HUDEP-2 (cell line): ENCODE measurements around the gene FARP1.

ENCODE experiments used
- DNase-seq, 76 experiments: peaks; one replicate each; lab custom pipeline; 2025; ENCODE audit not compliant: unreplicated experiment in 76 of 76; lab: John Stamatoyannopoulos, UW

The FARP1 gene

GRCh38 chr13:98173431-98174152 is 30.7 kb downstream of the FARP1 start:
- DNase-seq, result no peak

DNA sequence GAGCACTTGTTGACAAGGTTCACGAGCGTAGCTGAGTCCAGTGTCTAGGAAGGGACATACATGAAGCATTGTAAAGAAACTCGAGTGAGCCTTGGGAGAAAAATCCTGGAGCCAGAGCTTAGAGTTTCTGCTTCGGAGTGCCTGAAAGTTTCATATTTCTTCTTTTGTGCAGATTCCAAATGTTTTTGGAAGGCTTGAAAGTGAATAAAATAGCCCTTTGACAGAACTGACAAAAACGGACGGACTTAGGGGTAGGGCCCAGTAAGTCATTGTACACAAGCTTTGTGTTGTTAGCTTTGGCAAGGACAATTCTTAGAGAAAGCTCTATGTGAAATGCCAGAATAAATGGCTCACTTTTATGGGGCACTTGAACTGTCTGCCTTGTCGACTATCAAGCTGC is 31.4 kb downstream of the FARP1 start:
- no peak for DNase-seq

DNA sequence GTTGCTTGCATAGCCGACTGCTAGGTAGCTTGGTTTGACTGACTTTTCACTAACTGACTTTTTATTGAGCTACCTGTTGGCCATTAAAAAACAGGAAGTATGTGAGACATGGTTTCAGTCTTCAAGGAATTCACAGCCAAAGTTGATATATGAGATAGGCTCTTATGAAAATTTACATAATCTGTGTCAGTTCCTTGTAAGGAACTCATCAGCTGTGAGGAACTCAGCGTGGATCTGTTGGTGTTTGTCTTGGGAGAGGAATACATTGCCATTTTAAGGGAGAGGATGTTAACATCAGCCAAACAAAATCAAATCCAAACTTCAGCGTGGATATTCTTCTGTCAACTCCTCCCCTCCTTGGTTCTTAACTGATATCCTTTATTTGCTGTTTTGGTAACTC is 32.1 kb downstream of the FARP1 start:
- DNase-seq, result no peak

- DNase-seq, result no peak
Observed at GRCh38 chr13:98175823-98176222, 32.9 kb downstream of the FARP1 start.

GRCh38 chr13:98176777-98177608 is 34.1 kb downstream of the FARP1 start, which contains the start of gene RNF113B:
Gene RNF113B, minus strand, starts transcription at chr13:98177269. Its CDS starts 33 bp downstream, at chr13:98177236.
- no peak for DNase-seq

DNA sequence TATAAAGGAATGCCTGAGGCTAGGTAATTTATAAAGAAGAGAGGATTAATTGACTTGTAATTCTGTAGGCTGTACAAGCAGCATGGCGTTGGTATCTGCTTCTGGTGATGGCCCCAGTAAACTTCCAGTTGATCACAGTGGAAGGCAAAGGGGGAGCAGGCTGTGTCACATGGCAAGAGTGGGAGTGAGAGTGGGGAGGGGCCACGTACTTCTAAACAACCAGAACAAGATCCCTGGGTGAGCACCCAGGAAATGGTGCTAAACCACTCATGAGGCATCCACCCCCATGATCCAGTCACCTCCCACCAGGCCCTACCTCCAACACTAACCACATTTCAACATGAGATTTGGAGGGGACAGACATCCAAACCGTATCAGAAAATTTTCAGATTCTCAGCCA is 37.2 kb downstream of the FARP1 start:
- DNase-seq, result no peak

DNA sequence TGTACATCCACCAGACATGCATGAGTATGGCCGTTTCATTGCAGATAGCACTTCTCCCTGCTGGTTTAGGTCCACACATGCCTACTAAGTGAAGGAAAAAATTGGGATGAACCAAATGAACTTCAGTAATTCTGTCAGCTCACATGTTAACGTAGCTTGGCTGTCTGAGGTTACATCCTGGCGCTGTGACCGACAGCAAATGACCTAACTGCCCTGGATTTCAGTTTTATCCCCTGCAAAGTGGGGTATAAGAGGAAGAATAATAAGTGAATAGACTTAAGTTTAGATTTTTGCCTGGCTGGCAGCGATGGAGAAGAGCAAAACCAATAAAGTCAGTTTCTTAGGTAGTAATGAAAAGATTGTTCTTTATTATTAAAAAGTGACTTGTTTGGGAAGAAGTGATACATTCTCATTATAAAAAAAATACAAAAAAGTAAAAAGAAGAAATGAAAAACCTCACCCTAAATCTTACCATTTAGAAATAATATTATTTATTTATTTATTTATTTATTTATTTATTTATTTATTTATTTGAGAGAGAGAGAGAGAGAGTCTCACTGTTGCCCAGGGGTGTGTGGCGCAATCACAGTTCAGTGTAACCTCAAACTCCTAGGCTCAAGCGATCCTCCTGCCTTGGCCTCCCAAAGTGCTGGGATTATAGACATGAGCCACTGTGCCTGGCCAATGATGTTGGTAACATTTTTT is 38.4 kb downstream of the FARP1 start:
- DNase-seq, result no peak

DNA sequence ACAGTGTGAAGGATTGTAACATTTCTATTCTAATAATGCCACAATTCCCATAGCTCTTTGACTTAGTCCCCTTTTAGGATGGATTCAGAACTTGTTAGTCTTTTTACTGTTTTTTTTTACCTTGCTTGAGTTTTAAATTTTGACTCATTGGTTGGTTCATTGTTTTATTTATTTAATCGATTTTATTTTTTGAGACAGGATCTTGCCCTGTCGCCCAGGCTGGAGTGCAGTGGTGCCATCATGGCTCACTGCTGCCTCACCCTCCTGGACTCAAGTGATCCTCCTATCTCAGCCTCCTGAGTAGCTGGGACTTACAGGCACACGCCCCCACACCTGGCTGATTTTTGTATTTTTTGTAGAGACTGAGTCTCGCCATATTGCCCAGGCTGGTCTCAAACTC is 39.3 kb downstream of the FARP1 start:
- no peak for DNase-seq

DNA sequence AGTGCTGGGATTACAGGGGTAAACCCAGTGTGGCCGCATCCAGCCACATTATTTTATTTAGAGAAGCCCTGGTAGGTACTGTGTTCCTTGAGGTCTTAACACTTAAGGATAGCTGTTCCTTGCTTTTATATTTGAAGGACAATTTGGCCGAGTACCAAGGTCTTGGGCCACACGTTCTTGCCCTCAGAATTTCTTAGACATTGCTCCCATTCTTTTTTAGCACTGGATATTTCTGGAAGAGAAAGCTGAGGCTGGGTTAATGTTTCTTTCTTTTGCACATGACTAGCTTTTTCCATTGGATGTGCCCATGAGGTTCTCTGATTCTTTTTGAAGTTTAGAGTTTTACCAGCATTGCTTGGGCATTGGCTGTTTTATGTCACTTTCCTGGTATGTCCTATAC is 39.7 kb downstream of the FARP1 start:
- no peak for DNase-seq

GRCh38 chr13:98184792-98185191 is 41.9 kb downstream of the FARP1 start:
- no peak for DNase-seq

DNA sequence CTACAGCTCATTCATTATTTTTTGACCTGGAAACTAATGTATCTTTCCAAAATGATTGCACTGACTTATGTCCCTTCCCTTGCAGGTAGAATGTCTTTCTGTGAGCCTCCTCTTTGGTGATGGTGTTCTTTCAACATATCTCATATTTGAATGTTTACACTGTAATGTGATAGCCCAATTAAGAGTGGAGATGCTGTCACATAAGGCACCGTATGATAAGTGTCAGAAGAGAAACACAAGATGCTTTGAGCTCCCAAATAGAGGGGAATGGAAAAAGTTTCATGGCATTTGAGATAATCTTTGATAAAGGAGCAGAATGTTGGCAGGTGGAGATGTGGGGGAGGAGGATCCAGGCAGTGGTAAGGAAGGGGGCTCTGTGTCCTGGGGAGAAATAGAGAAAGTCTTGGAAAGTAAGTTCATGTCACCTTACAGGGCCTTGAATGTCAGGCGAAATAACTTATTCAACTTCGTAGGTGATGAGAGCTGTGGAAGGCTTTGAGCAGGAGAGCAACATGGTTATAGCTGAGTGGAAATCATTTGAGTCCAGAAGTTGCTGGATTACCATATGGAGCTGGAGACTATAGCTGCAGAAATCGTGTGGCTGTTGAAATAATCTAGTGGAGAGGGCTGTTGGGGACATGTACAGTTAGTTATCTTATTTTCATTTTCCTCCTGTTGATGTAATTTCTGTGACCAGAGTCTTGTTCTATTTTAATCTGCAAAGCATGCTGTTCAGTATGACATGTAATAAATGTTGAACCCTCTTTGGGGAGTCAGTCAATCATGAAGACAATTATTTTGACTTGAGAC is 44.5 kb downstream of the FARP1 start:
- peak in 2 of 76 experiments; percentile 6 to 7 for DNase-seq

GRCh38 chr13:98187965-98188261 is 45.0 kb downstream of the FARP1 start:
- DNase-seq, result no peak

- no peak for DNase-seq
Observed at GRCh38 chr13:98188544-98189166, 45.8 kb downstream of the FARP1 start.

DNA sequence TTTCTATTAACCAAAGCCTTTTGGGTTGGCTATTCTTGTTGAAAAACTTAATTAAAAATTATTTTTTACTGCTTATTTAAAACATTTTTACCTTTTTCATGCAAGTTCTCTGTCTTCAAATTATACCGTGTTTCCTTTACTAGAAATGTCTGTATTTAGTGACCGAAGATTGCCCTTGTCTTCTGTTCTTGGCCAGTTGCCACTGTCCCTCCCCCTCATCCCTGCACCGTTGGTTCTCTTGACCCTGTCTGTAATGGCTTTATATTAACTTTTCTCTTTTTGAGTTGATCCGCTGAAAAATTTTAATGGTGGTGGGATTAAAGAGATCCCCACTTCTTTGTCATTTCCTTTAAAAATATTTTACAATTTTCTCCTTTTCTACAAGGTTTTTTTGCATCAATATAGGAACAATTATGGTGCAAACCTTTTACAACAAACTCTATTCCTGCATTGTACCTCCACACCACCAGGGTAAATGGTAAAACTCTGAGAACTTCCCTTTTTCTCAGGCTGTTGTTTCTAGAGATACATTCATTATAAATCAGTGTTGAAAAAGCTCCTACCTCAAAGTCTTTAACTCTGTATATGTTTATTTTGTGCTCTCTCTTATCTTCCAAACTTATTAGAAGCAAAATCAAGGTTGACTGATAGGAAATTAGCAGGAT is 47.1 kb downstream of the FARP1 start:
- DNase-seq, result peak in 2 of 76 experiments; percentile 2 to 9

DNA sequence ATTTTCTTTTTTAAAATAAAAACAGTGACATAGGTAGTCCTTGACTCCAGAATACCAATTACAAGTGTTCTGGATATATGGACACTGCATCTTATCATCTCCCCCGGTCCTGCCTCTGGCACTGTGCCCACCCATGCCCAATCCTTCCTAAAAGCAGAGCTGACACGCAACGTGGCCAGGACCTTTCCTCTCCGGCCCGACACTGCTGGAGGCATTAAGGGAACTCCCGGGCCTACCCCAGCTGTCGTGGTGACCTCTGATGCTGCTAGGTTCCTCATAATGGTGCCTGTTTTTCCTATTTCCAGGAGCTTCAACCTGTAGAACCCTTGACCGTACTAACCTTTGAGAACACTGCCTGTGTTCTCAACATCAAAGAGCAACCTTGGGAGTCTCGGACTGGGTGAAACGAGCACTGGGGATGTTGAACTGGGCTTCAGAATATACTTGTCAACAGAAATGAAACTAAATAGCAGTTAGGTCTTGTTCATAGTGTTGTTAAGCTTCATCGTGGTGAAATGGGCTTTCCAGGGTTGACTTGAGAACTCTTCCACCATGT is 48.1 kb downstream of the FARP1 start:
- no peak for DNase-seq

DNA sequence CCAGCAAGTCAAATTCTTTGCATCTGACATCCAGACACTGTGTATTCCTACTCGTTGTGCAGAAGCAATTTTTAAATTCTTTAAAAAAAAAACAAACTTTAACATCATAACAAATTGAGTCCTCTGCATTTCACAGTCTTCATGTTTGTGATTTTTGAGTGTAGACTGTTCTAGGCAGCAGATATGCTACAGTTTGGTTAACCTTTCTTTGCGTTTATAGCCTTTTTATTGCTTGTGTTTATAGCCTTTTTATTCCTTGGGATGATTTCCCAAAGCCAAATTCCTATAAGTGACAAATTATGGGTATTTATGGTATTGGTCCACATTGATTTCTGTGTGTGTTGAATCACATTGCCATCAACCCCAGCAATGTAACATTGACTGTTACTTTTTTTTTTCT is 49.1 kb downstream of the FARP1 start:
- DNase-seq, result no peak

- DNase-seq, result no peak
Observed at GRCh38 chr13:98195054-98195791, 52.3 kb downstream of the FARP1 start.

DNA sequence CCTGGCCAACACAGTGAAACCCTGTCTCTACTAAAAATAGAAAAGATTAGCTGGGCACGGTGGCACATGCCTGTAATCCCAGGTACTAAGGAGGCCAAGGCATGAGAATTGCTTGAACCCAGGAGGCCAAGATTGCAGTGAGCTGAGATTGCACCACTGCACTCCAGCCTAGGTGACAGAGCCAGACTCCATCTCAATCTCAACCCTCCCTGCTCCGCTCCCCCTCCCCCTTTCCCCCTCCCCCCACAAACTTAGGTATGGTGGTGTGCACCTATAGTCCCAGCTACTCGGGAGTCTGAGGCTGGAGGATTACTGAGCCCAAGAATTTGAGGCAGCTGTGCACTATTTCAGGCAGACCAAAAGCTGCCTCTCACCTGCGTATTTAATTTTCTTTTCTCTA is 55.8 kb downstream of the FARP1 start:
- no peak for DNase-seq

GRCh38 chr13:98199480-98199879 is 56.6 kb downstream of the FARP1 start:
- no peak for DNase-seq
